ENCODE measurements around the gene CIPC.

GRCh38 chr14:77113644-77114043 lies 15.6 kb downstream of the CIPC start:
- TF ChIP-seq CTCF (conservative IDR thresholded peaks at IDR 0.05) (no peak), ZFX (IDR thresholded peaks at IDR 0.05) (no peak)

Measured in C4-2B (cell line).